Measurements from ENCODE around the gene PRR7. TPM values are rescaled to one million over a fixed set of nuclear protein-coding genes. Genes with fewer than 3 reads are reported as not detected.
A peak's percentile ranks its signal among the peaks of the same experiment; 100 is the strongest.

PRR7 gene
- total RNA-seq, 1 donor from 2014 or later = 2.1 TPM

- H3K27me3 ChIP-seq = peaks cover 9% of the 10 kb centered on the region
- peaks cover 25% of the 10 kb centered on the region for H3K36me3 ChIP-seq
- intact Hi-C loops (cut with DNase I) = no loop called here
- TF ChIP-seq CTCF (IDR thresholded peaks at IDR 0.05) = no peak
- ATAC-seq = no peak
- H3K4me1 ChIP-seq = peaks cover 22% of the 10 kb centered on the region
- H3K4me3 ChIP-seq = no peak overlapping the region
- no peaks in the 10 kb centered on the region for H3K9me3 ChIP-seq
- DNase-seq = no peak
- no peak overlapping the region for H3K27ac ChIP-seq
Observed at GRCh38 chr5:177444106-177445051, 2.2 kb upstream of the PRR7 start.

GRCh38 chr5:177445052-177445916, 1.3 kb upstream of the PRR7 start:
- intact Hi-C loops (cut with DNase I) = no loop called here
- no peak for DNase-seq

DNA sequence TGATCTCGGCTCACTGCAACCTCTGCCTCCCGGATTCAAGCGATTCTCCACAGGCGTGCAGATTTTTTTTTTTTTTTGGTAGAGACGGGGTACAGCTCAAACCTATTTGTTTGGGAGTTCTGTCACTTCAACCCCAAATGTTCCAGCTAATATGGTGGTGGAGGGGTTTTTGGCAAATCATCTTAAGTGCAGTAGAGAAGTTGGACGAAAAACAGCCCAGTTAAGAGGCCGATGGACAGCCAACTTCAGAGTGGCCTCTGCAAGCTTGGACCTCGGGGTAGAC, 756 bp upstream of the PRR7 start:
- H3K4me1 ChIP-seq = peaks cover 22% of the 10 kb centered on the region
- H3K27ac ChIP-seq = no peak overlapping the region
- H3K4me3 ChIP-seq = peak overlapping the region; percentile 52
- no peak for DNase-seq
- no peak for TF ChIP-seq CTCF (IDR thresholded peaks at IDR 0.05)
- H3K27me3 ChIP-seq = peaks cover 10% of the 10 kb centered on the region
- no peak for ATAC-seq
- intact Hi-C loops (cut with DNase I) = no loop called here
- H3K9me3 ChIP-seq = no peaks in the 10 kb centered on the region
- H3K36me3 ChIP-seq = peaks cover 17% of the 10 kb centered on the region

More at GRCh38 chr5:177445052-177445916, 1.3 kb upstream of the PRR7 start:
- H3K36me3 ChIP-seq = peaks cover 23% of the 10 kb centered on the region
- TF ChIP-seq CTCF (IDR thresholded peaks at IDR 0.05) = no peak
- peaks cover 22% of the 10 kb centered on the region for H3K4me1 ChIP-seq
- H3K9me3 ChIP-seq = no peaks in the 10 kb centered on the region
- H3K4me3 ChIP-seq = no peak overlapping the region
- no peak overlapping the region for H3K27ac ChIP-seq
- no peak for ATAC-seq
- H3K27me3 ChIP-seq = peaks cover 9% of the 10 kb centered on the region

DNA sequence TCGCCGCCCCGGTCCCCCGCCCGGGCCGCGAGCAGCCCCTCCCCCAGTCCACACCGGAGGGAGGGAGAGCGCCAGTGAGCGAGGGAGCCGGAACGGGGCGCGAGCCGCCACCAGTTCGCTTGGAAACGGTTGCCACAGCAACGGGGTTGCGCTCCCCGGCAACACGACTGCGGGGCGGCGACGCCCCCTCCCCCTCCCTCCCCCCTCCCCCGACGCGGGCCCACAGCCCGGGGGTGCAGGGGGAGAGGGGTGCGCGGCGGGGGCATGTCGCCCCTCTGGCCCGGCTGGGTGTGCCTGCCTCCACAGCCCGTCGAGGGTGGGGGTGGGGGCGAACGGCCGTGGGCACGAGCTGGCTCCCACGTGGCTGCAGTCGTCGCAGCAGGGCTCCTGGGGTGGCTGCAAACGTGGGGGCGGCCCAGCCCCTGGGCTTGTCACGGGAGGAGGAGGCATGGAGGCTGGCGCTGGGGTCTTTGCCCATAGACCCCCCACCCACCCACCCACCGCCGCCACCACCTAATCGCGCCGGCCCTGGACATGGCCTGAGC, 524 bp downstream of the PRR7 start:
- peak overlapping the region; percentile 52 for H3K4me3 ChIP-seq
- no peak for TF ChIP-seq CTCF (IDR thresholded peaks at IDR 0.05)

GRCh38 chr5:177447611-177448243, 1.1 kb downstream of the PRR7 start:
- intact Hi-C loops (cut with DNase I) = no loop called here
- Histone ChIP-seq H3K4me1 (peaks cover 22% of the 10 kb centered on the region), H3K9me3 (no peaks in the 10 kb centered on the region), H3K27ac (no peak overlapping the region), H3K4me3 (no peak overlapping the region), H3K27me3 (peaks cover 13% of the 10 kb centered on the region), H3K36me3 (no peaks in the 10 kb centered on the region)
- peak; percentile 8 for ATAC-seq
- TF ChIP-seq CTCF (IDR thresholded peaks at IDR 0.05) = no peak
- DNase-seq = no peak

More for the DNA sequence above, 524 bp downstream of the PRR7 start:
- Histone ChIP-seq H3K4me1 (peaks cover 22% of the 10 kb centered on the region), H3K36me3 (peaks cover 4% of the 10 kb centered on the region), H3K9me3 (no peaks in the 10 kb centered on the region), H3K27ac (no peak overlapping the region), H3K27me3 (peaks cover 13% of the 10 kb centered on the region)
- no peak for ATAC-seq
- DNase-seq = peak; percentile 73
- intact Hi-C loops (cut with DNase I) = no loop called here

All from upper lobe of right lung (tissue), 1 donor.